Neural cell (in vitro differentiated cells): ENCODE results near the gene FCN3. TPM values are rescaled to one million over a fixed set of nuclear protein-coding genes. Genes with fewer than 3 reads are reported as not detected.

Source experiments
- H2AFZ ChIP-seq: fragments of 200-600, 300-800 bp; sonication (generic), shearing (Covaris generic); 2 replicates; pipeline ENCODE4 v1.6.0; 2014; ENCODE audit warnings: low read depth, mild to moderate bottlenecking, antibody characterized with exemption, low read length, moderate library complexity
- H3F3A ChIP-seq: fragments of 200-600 bp; shearing (Covaris generic); 2 replicates; pipeline ENCODE4 v1.6.1; 2016; ENCODE audit warnings: mild to moderate bottlenecking, moderate library complexity, mixed read lengths, antibody characterized with exemption, low read length; ENCODE audit not compliant: insufficient read depth, poor library complexity, severe bottlenecking
- H3K27ac ChIP-seq: fragments of 200-600, 300-800 bp; sonication (generic), shearing (Covaris generic); 2 replicates; pipeline ENCODE4 v1.5.1; 2014; ENCODE audit warnings: mild to moderate bottlenecking, low read length, moderate library complexity
- H3K27me3 ChIP-seq: fragments of 300-800, 200-600 bp; sonication (generic), shearing (Covaris generic); 2 replicates; pipeline ENCODE4 v1.6.0; 2014; ENCODE audit warnings: mild to moderate bottlenecking, low read depth, low read length, moderate library complexity; ENCODE audit not compliant: insufficient read depth
- H3K36me3 ChIP-seq: fragments of 300-800, 200-600 bp; sonication (generic), shearing (Covaris generic); 2 replicates; pipeline ENCODE4 v1.5.1; 2014; ENCODE audit warnings: mild to moderate bottlenecking, antibody characterized with exemption, low read length, moderate library complexity; ENCODE audit not compliant: insufficient read depth
- H3K4me2 ChIP-seq: fragments of 300-800, 200-600 bp; sonication (generic), shearing (Covaris generic); 2 replicates; pipeline ENCODE4 v1.6.0; 2014; ENCODE audit warnings: mild to moderate bottlenecking, low read length
- H3K4me3 ChIP-seq: fragments of 300-800, 200-600 bp; sonication (generic), shearing (Covaris generic); 2 replicates; pipeline ENCODE4 v1.5.1; 2014; ENCODE audit warnings: mild to moderate bottlenecking, low read length, moderate library complexity
- H3K79me2 ChIP-seq: fragments of 200-600 bp; shearing (Covaris generic); replicated peaks from 2 replicates; pipeline ENCODE4 v1.6.0; 2014; ENCODE audit warnings: mild to moderate bottlenecking, low read length, moderate library complexity; ENCODE audit not compliant: insufficient read depth
- H3K9ac ChIP-seq: fragments of 300-800, 200-600 bp; sonication (generic), shearing (Covaris generic); 2 replicates; pipeline ENCODE4 v1.6.1; 2016; ENCODE audit warnings: mild to moderate bottlenecking, low read length, mixed read lengths
- H3K9me2 ChIP-seq: fragments of 200-600 bp; shearing (Covaris generic); 2 replicates; pipeline ENCODE4 v1.6.1; 2016; ENCODE audit warnings: mild to moderate bottlenecking, low read length, mixed read lengths; ENCODE audit not compliant: insufficient read depth
- H3K9me3 ChIP-seq: fragments of 200-600, 300-800 bp; sonication (generic), shearing (Covaris generic); 2 replicates; pipeline ENCODE4 v1.6.1; 2016; ENCODE audit warnings: mild to moderate bottlenecking, mixed run types, low read length, moderate library complexity, mixed read lengths
- H4K20me1 ChIP-seq: fragments of 200-600 bp; shearing (Covaris generic); 2 replicates; pipeline ENCODE4 v1.6.1; 2016; ENCODE audit warnings: mild to moderate bottlenecking, mixed run types; ENCODE audit not compliant: insufficient read depth
- EP300 ChIP-seq: fragments of 450-650 bp; conservative IDR thresholded peaks from 2 replicates; pipeline ENCODE4 v1.6.1; 2014; ENCODE audit warnings: antibody characterized with exemption, mild to moderate bottlenecking, moderate library complexity; ENCODE audit not compliant: poor library complexity, severe bottlenecking
- EZH2 ChIP-seq: fragments of 200-600, 300-800 bp; shearing (Covaris generic), sonication (generic); IDR thresholded peaks from 2 replicates; pipeline ENCODE4 v1.6.1; 2014; ENCODE audit warnings: antibody characterized with exemption, low read length, borderline replicate concordance, mild to moderate bottlenecking; ENCODE audit not compliant: insufficient read depth, poor library complexity, severe bottlenecking
- MXI1 ChIP-seq: fragments of 450-650 bp; conservative IDR thresholded peaks from 2 replicates; pipeline ENCODE4 v1.6.1; 2014; ENCODE audit warnings: antibody characterized with exemption, mild to moderate bottlenecking; ENCODE audit not compliant: poor library complexity, severe bottlenecking
- POLR2AphosphoS5 ChIP-seq: IDR thresholded peaks from 2 replicates; pipeline ENCODE4 v1.6.1; 2012
- RAD21 ChIP-seq: fragments of 450-650 bp; conservative IDR thresholded peaks from 2 replicates; pipeline ENCODE4 v1.6.1; 2014; ENCODE audit warnings: antibody characterized with exemption, mild to moderate bottlenecking, moderate library complexity
- SMC3 ChIP-seq: fragments of 450-650 bp; conservative IDR thresholded peaks from 2 replicates; pipeline ENCODE4 v1.6.1; 2014; ENCODE audit warnings: antibody characterized with exemption, mild to moderate bottlenecking, moderate library complexity; ENCODE audit not compliant: poor library complexity
- TAF1 ChIP-seq: IDR thresholded peaks from 2 replicates; pipeline ENCODE4 v1.6.1; 2012; ENCODE audit warnings: low read depth
- polyA plus RNA-seq: library from polyadenylated mRNA; depleted of rRNA; stranded (reverse); fragments of >200 nt; gene quantifications from 2 replicates; pipeline ENCODE4 v1.2.3, GENCODE V29; 2014
- TF ChIP-seq, protein P1 (sequence below): fragments of 450-650 bp; IDR thresholded peaks from 2 replicates; pipeline ENCODE4 v1.5.1; 2014; ENCODE audit warnings: antibody characterized with exemption, mild to moderate bottlenecking, moderate library complexity; ENCODE audit not compliant: poor library complexity, severe bottlenecking
- TF ChIP-seq, protein P2 (sequence below): IDR thresholded peaks from 2 replicates; pipeline ENCODE4 v1.6.1; 2012; ENCODE audit warnings: borderline replicate concordance

The FCN3 gene
- polyA plus RNA-seq, 1 donor from 2014 or later = not detected

DNA sequence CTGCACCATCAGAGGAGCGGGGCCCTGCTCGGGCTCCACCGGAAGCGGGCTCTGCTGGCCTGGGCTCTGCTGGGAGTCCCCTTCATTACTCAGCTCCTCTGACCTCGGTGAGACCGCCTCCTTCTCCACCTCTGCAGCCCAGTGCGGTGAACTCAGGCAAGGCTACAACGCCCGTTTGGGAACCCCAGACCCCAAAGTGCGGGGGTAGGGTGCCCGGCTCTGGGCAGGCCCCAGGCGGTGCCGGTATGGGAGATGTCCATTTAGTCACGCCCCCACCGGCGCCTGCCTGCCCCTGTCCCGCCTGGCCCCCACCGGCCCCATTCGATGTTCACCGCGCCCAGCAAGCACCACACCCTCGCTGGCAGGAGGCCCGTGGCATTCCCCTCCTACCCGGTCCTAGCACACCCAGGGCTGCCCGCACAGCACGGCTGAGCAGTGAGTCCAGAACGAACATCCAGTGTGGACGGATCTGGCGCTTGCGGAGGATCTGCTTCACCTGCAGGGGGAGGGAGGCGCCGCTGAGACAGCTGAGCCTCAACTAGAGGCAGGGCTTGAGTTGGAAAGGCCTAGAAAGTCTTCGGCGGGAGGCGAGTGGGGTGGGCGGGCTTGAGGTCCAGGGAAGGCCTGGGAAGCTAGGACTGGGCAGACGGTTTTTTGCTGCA is 17.9 kb downstream of the FCN3 start:
- H3F3A ChIP-seq = no peaks in the 10 kb centered on the region
- H3K27me3 ChIP-seq = peaks cover 24% of the 10 kb centered on the region
- H3K27ac ChIP-seq = no peak overlapping the region
- TF ChIP-seq POLR2AphosphoS5 = no peak
- TF ChIP-seq SMC3 = no peak
- TF ChIP-seq, protein P1, sequence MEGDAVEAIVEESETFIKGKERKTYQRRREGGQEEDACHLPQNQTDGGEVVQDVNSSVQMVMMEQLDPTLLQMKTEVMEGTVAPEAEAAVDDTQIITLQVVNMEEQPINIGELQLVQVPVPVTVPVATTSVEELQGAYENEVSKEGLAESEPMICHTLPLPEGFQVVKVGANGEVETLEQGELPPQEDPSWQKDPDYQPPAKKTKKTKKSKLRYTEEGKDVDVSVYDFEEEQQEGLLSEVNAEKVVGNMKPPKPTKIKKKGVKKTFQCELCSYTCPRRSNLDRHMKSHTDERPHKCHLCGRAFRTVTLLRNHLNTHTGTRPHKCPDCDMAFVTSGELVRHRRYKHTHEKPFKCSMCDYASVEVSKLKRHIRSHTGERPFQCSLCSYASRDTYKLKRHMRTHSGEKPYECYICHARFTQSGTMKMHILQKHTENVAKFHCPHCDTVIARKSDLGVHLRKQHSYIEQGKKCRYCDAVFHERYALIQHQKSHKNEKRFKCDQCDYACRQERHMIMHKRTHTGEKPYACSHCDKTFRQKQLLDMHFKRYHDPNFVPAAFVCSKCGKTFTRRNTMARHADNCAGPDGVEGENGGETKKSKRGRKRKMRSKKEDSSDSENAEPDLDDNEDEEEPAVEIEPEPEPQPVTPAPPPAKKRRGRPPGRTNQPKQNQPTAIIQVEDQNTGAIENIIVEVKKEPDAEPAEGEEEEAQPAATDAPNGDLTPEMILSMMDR = no peak
- no peak for TF ChIP-seq RAD21
- TF ChIP-seq, protein P2, sequence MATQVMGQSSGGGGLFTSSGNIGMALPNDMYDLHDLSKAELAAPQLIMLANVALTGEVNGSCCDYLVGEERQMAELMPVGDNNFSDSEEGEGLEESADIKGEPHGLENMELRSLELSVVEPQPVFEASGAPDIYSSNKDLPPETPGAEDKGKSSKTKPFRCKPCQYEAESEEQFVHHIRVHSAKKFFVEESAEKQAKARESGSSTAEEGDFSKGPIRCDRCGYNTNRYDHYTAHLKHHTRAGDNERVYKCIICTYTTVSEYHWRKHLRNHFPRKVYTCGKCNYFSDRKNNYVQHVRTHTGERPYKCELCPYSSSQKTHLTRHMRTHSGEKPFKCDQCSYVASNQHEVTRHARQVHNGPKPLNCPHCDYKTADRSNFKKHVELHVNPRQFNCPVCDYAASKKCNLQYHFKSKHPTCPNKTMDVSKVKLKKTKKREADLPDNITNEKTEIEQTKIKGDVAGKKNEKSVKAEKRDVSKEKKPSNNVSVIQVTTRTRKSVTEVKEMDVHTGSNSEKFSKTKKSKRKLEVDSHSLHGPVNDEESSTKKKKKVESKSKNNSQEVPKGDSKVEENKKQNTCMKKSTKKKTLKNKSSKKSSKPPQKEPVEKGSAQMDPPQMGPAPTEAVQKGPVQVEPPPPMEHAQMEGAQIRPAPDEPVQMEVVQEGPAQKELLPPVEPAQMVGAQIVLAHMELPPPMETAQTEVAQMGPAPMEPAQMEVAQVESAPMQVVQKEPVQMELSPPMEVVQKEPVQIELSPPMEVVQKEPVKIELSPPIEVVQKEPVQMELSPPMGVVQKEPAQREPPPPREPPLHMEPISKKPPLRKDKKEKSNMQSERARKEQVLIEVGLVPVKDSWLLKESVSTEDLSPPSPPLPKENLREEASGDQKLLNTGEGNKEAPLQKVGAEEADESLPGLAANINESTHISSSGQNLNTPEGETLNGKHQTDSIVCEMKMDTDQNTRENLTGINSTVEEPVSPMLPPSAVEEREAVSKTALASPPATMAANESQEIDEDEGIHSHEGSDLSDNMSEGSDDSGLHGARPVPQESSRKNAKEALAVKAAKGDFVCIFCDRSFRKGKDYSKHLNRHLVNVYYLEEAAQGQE = no peak
- no peak for TF ChIP-seq EP300
- TF ChIP-seq MXI1 = no peak
- no peak for TF ChIP-seq EZH2
- TF ChIP-seq TAF1 = no peak
- H3K4me3 ChIP-seq = no peak overlapping the region
- no peaks in the 10 kb centered on the region for H3K9me3 ChIP-seq
- no peaks in the 10 kb centered on the region for H3K36me3 ChIP-seq
- H2AFZ ChIP-seq = no peak overlapping the region
- H3K9me2 ChIP-seq = no peaks in the 10 kb centered on the region
- no peaks in the 10 kb centered on the region for H3K79me2 ChIP-seq
- H3K4me2 ChIP-seq = no peak overlapping the region
- no peak overlapping the region for H3K9ac ChIP-seq
- no peaks in the 10 kb centered on the region for H4K20me1 ChIP-seq

DNA sequence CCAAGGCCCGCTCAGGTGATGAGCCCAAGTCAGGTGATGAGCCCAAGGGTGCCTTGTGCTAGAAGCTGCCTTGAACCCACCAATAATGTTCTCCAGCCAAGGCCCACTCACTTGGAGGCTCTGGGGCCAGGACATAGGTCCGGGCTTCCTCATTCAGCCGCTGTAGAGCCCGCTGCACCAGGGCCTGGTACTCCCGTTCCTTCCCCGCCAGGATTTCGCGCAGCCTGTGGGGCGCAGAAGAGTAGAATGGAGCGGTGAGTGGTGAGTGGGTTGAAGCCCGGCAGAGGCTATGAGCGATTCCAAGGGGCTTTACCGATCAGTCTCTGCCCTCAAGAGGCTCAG is 18.4 kb downstream of the FCN3 start:
- Histone ChIP-seq H3K9me3 (no peaks in the 10 kb centered on the region), H3K9me2 (no peaks in the 10 kb centered on the region), H3K4me2 (no peak overlapping the region), H3F3A (no peaks in the 10 kb centered on the region), H3K27me3 (peaks cover 29% of the 10 kb centered on the region), H3K9ac (no peak overlapping the region), H3K36me3 (no peaks in the 10 kb centered on the region), H2AFZ (no peak overlapping the region), H4K20me1 (no peaks in the 10 kb centered on the region), H3K27ac (no peak overlapping the region), H3K4me3 (no peak overlapping the region), H3K79me2 (no peaks in the 10 kb centered on the region)
- TF ChIP-seq TAF1 (no peak), SMC3 (no peak), POLR2AphosphoS5 (no peak), MXI1 (no peak), EZH2 (no peak), EP300 (no peak), RAD21 (no peak)
- TF ChIP-seq, protein P2 = no peak
- TF ChIP-seq, protein P1 = no peak
